Hepatocyte (in vitro differentiated cells): Measurements from ENCODE around the gene BEST2. TPM values are rescaled to one million over a fixed set of nuclear protein-coding genes. Genes with fewer than 3 reads are reported as not detected.

ENCODE experiments used
- DNase-seq: peaks from one replicate; pipeline ENCODE4 v3.0.0-alpha.2; 2016; ENCODE audit warnings: low spot score
- H2AFZ ChIP-seq: fragments of 200-600 bp; sonication (generic); 2 replicates; pipeline ENCODE4 v1.6.0; 2016; ENCODE audit warnings: antibody characterized with exemption, mild to moderate bottlenecking
- H3K27ac ChIP-seq: fragments of 200-600 bp; sonication (generic); 2 replicates; pipeline ENCODE4 v1.5.1; 2016; ENCODE audit warnings: mild to moderate bottlenecking
- H3K27me3 ChIP-seq: fragments of 200-600 bp; sonication (generic); 2 replicates; pipeline ENCODE4 v1.6.1; 2016
- H3K36me3 ChIP-seq: fragments of 200-600 bp; sonication (generic); replicated peaks from 2 replicates; pipeline ENCODE4 v1.5.1; 2016; ENCODE audit warnings: low read depth; ENCODE audit not compliant: insufficient read depth
- H3K4me1 ChIP-seq: fragments of 200-600 bp; sonication (generic); 2 replicates; pipeline ENCODE4 v1.5.1; 2016; ENCODE audit warnings: mild to moderate bottlenecking, moderate library complexity; ENCODE audit not compliant: insufficient read depth
- H3K4me2 ChIP-seq: fragments of 200-600 bp; sonication (generic); 2 replicates; pipeline ENCODE4 v1.6.0; 2016
- H3K4me3 ChIP-seq: fragments of 200-600 bp; sonication (generic); 2 replicates; pipeline ENCODE4 v1.5.1; 2016; ENCODE audit warnings: mild to moderate bottlenecking
- H3K79me2 ChIP-seq: fragments of 200-600 bp; sonication (generic); 2 replicates; pipeline ENCODE4 v1.6.0; 2017; ENCODE audit warnings: mild to moderate bottlenecking
- H3K9me2 ChIP-seq: fragments of 200-600 bp; sonication (generic); replicated peaks from 2 replicates; pipeline ENCODE4 v1.6.0; 2017; ENCODE audit warnings: mild to moderate bottlenecking; ENCODE audit not compliant: insufficient read depth
- H3K9me3 ChIP-seq: fragments of 200-600 bp; sonication (generic); 2 replicates; pipeline ENCODE4 v1.5.1; 2016; ENCODE audit warnings: low read depth, mild to moderate bottlenecking
- H4K20me1 ChIP-seq: fragments of 200-600 bp; sonication (generic); 2 replicates; pipeline ENCODE4 v1.6.0; 2016; ENCODE audit warnings: mild to moderate bottlenecking; ENCODE audit not compliant: insufficient read depth, poor library complexity, severe bottlenecking
- EZH2 ChIP-seq: fragments of 200-600 bp; sonication (generic); IDR thresholded peaks from 2 replicates; pipeline ENCODE4 v1.6.1; 2016; ENCODE audit warnings: antibody characterized with exemption, mild to moderate bottlenecking, borderline replicate concordance
- EZH2phosphoT487 ChIP-seq: fragments of 200-600 bp; sonication (generic); IDR thresholded peaks from one replicate; pipeline ENCODE4 v1.6.1; 2018; ENCODE audit warnings: antibody characterized with exemption, mild to moderate bottlenecking, low read depth, moderate library complexity; ENCODE audit not compliant: unreplicated experiment, severe bottlenecking
- WGBS: methylation state at CpG from one replicate; pipeline ENCODE4 v1.1.6; 2016; ENCODE audit warnings: low lambda C conversion rate; ENCODE audit errors: missing lambda C conversion rate; 5-methylcytosine and 5-hydroxymethylcytosine counted together
- polyA plus RNA-seq: library from polyadenylated mRNA; unstranded; fragments of >200 nt; fragmentation: Nextera tagmentation; extraction: Ambion mirVana; gene quantifications from 2 replicates; pipeline ENCODE4 v1.2.1, GENCODE V29; 2016
- total RNA-seq: library from RNA; depleted of rRNA; stranded (reverse); fragments of >200 nt; gene quantifications from 2 replicates; pipeline ENCODE4 v1.2.3, GENCODE V29; 2014
- TF ChIP-seq, protein P1 (sequence below): fragments of 200-600 bp; sonication (generic); IDR thresholded peaks from 2 replicates; pipeline ENCODE4 v1.5.1; 2016; ENCODE audit warnings: antibody characterized with exemption, mild to moderate bottlenecking; ENCODE audit not compliant: poor library complexity

BEST2 gene
- total and polyA plus RNA-seq, 2 experiments from 2014 or later = not detected

- H3K4me2 ChIP-seq = peak overlapping the region; percentile 98
- 58% methylated on average over 10 of the region's 10 CpGs for WGBS
- H3K4me1 ChIP-seq = peaks cover 74% of the 10 kb centered on the region
- no peaks in the 10 kb centered on the region for H3K27me3 ChIP-seq
- TF ChIP-seq, protein P1, sequence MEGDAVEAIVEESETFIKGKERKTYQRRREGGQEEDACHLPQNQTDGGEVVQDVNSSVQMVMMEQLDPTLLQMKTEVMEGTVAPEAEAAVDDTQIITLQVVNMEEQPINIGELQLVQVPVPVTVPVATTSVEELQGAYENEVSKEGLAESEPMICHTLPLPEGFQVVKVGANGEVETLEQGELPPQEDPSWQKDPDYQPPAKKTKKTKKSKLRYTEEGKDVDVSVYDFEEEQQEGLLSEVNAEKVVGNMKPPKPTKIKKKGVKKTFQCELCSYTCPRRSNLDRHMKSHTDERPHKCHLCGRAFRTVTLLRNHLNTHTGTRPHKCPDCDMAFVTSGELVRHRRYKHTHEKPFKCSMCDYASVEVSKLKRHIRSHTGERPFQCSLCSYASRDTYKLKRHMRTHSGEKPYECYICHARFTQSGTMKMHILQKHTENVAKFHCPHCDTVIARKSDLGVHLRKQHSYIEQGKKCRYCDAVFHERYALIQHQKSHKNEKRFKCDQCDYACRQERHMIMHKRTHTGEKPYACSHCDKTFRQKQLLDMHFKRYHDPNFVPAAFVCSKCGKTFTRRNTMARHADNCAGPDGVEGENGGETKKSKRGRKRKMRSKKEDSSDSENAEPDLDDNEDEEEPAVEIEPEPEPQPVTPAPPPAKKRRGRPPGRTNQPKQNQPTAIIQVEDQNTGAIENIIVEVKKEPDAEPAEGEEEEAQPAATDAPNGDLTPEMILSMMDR = no peak
- no peak for TF ChIP-seq EZH2phosphoT487
- no peak for TF ChIP-seq EZH2
- no peaks in the 10 kb centered on the region for H3K9me3 ChIP-seq
- no peaks in the 10 kb centered on the region for H3K9me2 ChIP-seq
- no peaks in the 10 kb centered on the region for H3K36me3 ChIP-seq
- no peak overlapping the region for H3K4me3 ChIP-seq
- H2AFZ ChIP-seq = no peak overlapping the region
- H4K20me1 ChIP-seq = no peaks in the 10 kb centered on the region
- H3K79me2 ChIP-seq = no peaks in the 10 kb centered on the region
- no peak for DNase-seq
- H3K27ac ChIP-seq = peak overlapping the region; percentile 99
Observed at GRCh38 chr19:12784394-12784870, 32.8 kb downstream of the BEST2 start.

DNA sequence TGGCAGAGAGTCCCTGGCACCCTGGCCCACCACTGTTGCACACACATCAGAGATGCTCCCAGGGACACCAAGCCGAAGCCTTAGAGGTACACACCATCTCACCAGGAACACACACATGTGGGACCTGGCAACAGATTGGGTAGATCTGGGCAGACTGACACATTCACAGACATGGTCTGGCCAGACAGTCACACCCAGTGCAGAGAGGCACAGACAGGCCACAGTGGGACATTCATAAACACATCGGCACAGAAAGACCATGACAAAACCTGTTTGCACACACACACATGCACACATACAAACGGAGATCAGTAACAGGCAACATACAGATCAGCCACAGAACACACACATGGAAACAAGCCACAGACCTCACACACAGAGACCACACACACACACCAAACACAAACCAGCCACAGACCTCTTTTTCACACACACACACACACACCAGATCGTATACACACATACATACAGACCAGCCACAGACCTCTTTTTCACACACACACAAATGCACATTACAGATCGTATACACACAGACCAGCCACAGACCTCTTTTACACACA, 33.4 kb downstream of the BEST2 start:
- Histone ChIP-seq H3K4me3 (no peak overlapping the region), H3K4me1 (peaks cover 69% of the 10 kb centered on the region), H3K9me2 (no peaks in the 10 kb centered on the region), H3K36me3 (no peaks in the 10 kb centered on the region), H3K27me3 (no peaks in the 10 kb centered on the region), H3K79me2 (no peaks in the 10 kb centered on the region), H3K27ac (peak overlapping the region; percentile 99), H3K9me3 (no peaks in the 10 kb centered on the region), H2AFZ (no peak overlapping the region), H3K4me2 (peak overlapping the region; percentile 98), H4K20me1 (no peaks in the 10 kb centered on the region)
- 64% methylated on average over 5 of the region's 5 CpGs for WGBS
- no peak for DNase-seq
- no peak for TF ChIP-seq EZH2phosphoT487

DNA sequence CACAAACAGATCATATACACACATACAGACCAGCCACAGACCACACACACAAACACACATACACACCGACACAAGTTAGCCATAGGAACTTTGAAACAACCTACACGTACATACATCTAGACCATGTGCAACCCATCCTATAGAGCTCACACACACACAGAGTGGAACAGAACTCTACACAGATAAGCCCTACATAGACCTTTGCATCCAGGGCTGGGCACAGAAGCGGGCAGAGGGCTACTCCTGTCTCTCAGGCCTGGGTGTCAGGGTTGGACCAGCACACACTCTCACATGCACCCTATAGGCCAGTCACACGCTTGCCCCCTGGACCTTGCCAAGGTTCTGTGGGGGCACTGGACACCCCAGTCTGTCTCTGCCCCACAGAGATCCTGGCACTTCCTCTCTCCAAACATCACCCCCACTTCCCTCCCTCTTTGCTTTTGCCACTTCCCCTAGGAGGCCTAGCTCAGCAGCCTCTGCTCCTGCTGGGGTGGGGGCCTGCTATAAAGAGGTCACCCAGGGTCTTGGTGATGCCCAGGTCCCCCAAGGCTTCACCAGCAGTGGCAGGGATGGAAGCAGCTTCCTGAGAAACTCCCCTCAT, 33.9 kb downstream of the BEST2 start:
- 86% methylated on average over 4 of the region's 4 CpGs for WGBS
- peak overlapping the region; percentile 99 for H3K27ac ChIP-seq
- no peaks in the 10 kb centered on the region for H4K20me1 ChIP-seq
- TF ChIP-seq, protein P1 = no peak
- TF ChIP-seq EZH2 (no peak), EZH2phosphoT487 (no peak)
- DNase-seq = no peak
- H3K4me2 ChIP-seq = peak overlapping the region; percentile 98
- no peaks in the 10 kb centered on the region for H3K9me2 ChIP-seq
- H3K4me3 ChIP-seq = no peak overlapping the region
- H2AFZ ChIP-seq = no peak overlapping the region
- no peaks in the 10 kb centered on the region for H3K79me2 ChIP-seq
- no peaks in the 10 kb centered on the region for H3K36me3 ChIP-seq
- peaks cover 69% of the 10 kb centered on the region for H3K4me1 ChIP-seq
- no peaks in the 10 kb centered on the region for H3K27me3 ChIP-seq
- H3K9me3 ChIP-seq = no peaks in the 10 kb centered on the region

- no peaks in the 10 kb centered on the region for H3K36me3 ChIP-seq
- H3K27ac ChIP-seq = peak overlapping the region; percentile 99
- TF ChIP-seq, protein P1 = no peak
- TF ChIP-seq EZH2 = no peak
- no peak for TF ChIP-seq EZH2phosphoT487
- peak overlapping the region; percentile 98 for H3K4me2 ChIP-seq
- H3K4me3 ChIP-seq = no peak overlapping the region
- H3K9me3 ChIP-seq = no peaks in the 10 kb centered on the region
- no peaks in the 10 kb centered on the region for H3K9me2 ChIP-seq
- no peaks in the 10 kb centered on the region for H4K20me1 ChIP-seq
- peaks cover 74% of the 10 kb centered on the region for H3K4me1 ChIP-seq
- H2AFZ ChIP-seq = no peak overlapping the region
- no peaks in the 10 kb centered on the region for H3K27me3 ChIP-seq
- 77% methylated on average over 12 of the region's 18 CpGs for WGBS
- DNase-seq = no peak
- no peaks in the 10 kb centered on the region for H3K79me2 ChIP-seq
Observed at GRCh38 chr19:12786141-12786870, 34.7 kb downstream of the BEST2 start.
